Panc1 (cell line): ENCODE results near the gene SLC51B. TPM values are rescaled to one million over a fixed set of nuclear protein-coding genes. Genes with fewer than 3 reads are reported as not detected.

ENCODE experiments used
- ATAC-seq: fragments of 200-7000 bp; cut with Tn5 transposase; 2 replicates; pipeline ENCODE4 v1.9.1; 2020; ENCODE audit warnings: mild to moderate bottlenecking, moderate library complexity
- BruUV-seq: library from RNA; stranded (reverse); fragments of 400-500 nt; replicated peaks from 2 replicates; lab custom pipeline; 2021; lab: Mats Ljungman, UMichigan
- CTCF ChIA-PET: fragments of 300-600 bp; sonication (Branson Sonifier 250); formaldehyde crosslinking; loops from one replicate; lab custom pipeline; 2022; ENCODE audit warnings: antibody characterized with exemption; lab: Charles Lee
- POLR2A ChIA-PET: fragments of 300-600 bp; sonication (Branson Sonifier 250); formaldehyde crosslinking; loops from one replicate; lab custom pipeline; 2022; ENCODE audit warnings: antibody characterized with exemption; lab: Charles Lee
- DNase-seq: peaks from one replicate; pipeline ENCODE4 v3.0.0-alpha.2; 2010; ENCODE audit warnings: low read depth, low spot score
- H3K27ac ChIP-seq: 2 replicates; pipeline ENCODE4 v1.5.1; 2011; ENCODE audit warnings: mild to moderate bottlenecking, low read length, inconsistent platforms
- H3K27me3 ChIP-seq: fragments of 200-500 bp; sonication (Bioruptor generic); 2 replicates; pipeline ENCODE4 v1.6.0; 2014; ENCODE audit warnings: low read length, inconsistent platforms; ENCODE audit not compliant: control insufficient read depth, insufficient read depth
- H3K36me3 ChIP-seq: fragments of 200-500 bp; sonication (Bioruptor generic); 2 replicates; pipeline ENCODE4 v1.5.1; 2014; ENCODE audit warnings: inconsistent platforms, mild to moderate bottlenecking, low read length, moderate library complexity; ENCODE audit not compliant: control insufficient read depth, insufficient read depth
- H3K4me1 ChIP-seq: 2 replicates; pipeline ENCODE4 v1.5.1; 2011; ENCODE audit warnings: inconsistent platforms, mild to moderate bottlenecking, low read length, moderate library complexity; ENCODE audit not compliant: control insufficient read depth, insufficient read depth
- H3K4me3 ChIP-seq, 2 experiments: 2 replicates each; pipeline ENCODE4 v1.5.1; 2011 to 2012; ENCODE audit warnings: low read depth in 2 of 2, low read length in 2 of 2, mild to moderate bottlenecking in 2 of 2, inconsistent platforms in 1 of 2, moderate library complexity in 1 of 2
- H3K9me3 ChIP-seq: fragments of 200-500 bp; sonication (Bioruptor generic); 2 replicates; pipeline ENCODE4 v1.5.1; 2014; ENCODE audit warnings: low read depth, mild to moderate bottlenecking, inconsistent platforms, low read length, moderate library complexity; ENCODE audit not compliant: control insufficient read depth, insufficient read depth
- CTCF ChIP-seq: fragments of 450-650 bp; IDR thresholded peaks from 2 replicates; pipeline ENCODE4 v1.5.1; 2017; ENCODE audit warnings: mild to moderate bottlenecking
- POLR2AphosphoS5 ChIP-seq: IDR thresholded peaks from 2 replicates; pipeline ENCODE4 v1.6.1; 2012; ENCODE audit warnings: mild to moderate bottlenecking, low read depth, low read length, moderate library complexity
- REST ChIP-seq, 2 experiments: IDR thresholded peaks; 2 replicates each; pipeline ENCODE4 v1.6.1; 2011 to 2012; ENCODE audit warnings: low read depth in 2 of 2, control low read depth in 1 of 2, low read length in 1 of 2, mild to moderate bottlenecking in 1 of 2, moderate library complexity in 1 of 2; ENCODE audit not compliant: insufficient read depth in 1 of 2
- SIN3A ChIP-seq: IDR thresholded peaks from 2 replicates; pipeline ENCODE4 v1.6.1; 2012; ENCODE audit warnings: low read depth, mild to moderate bottlenecking, low read length, moderate library complexity, borderline replicate concordance; ENCODE audit not compliant: insufficient read depth
- TCF7L2 ChIP-seq: IDR thresholded peaks from 2 replicates; pipeline ENCODE4 v1.6.1; 2011; ENCODE audit warnings: mild to moderate bottlenecking, low read depth, low read length, inconsistent platforms
- in situ Hi-C: cut with HindIII; loops from 2 replicates; pipeline ENCODE4 v1.10.0; 2016; ENCODE audit warnings: low sequenced_read_pairs, low pct_unique_long_range_greater_than_20kb
- intact Hi-C: fragments of 100-400 bp; cut with micrococcal nuclease; formaldehyde crosslinking; loops from one replicate; pipeline ENCODE4 v1.10.0; 2022; ENCODE audit not compliant: unreplicated experiment
- total RNA-seq: library from RNA; stranded (reverse); gene quantifications from one replicate; pipeline ENCODE4 v1.2.1, GENCODE V29; 2021; ENCODE audit not compliant: unreplicated experiment

SLC51B gene
- total RNA-seq, 1 experiment from 2014 or later: 0.51 TPM

GRCh38 chr15:65057549-65057940 lies 12.4 kb downstream of the SLC51B start:
- intact Hi-C loops: no loop called here
- CTCF ChIA-PET: no interaction called here
- H3K4me1 ChIP-seq: 0 out of 2 replicates have a peak, but pooled peaks cover 5% of the 10 kb centered on the region

More at GRCh38 chr15:65057549-65057940, 12.4 kb downstream of the SLC51B start:
- no peak for TF ChIP-seq SIN3A
- TF ChIP-seq TCF7L2: no peak
- no peak for TF ChIP-seq POLR2AphosphoS5
- TF ChIP-seq REST (IDR thresholded peaks at IDR 0.05; ENCODE audit: insufficient read depth in 1 of 2, low read depth in 2 of 2, low read length in 1 of 2): no peak
- no peak for TF ChIP-seq CTCF
- POLR2A ChIA-PET: no interaction called here
- in situ Hi-C loops: no loop called here
- Histone ChIP-seq H3K36me3 (no peaks in the 10 kb centered on the region), H3K27me3 (no peaks in the 10 kb centered on the region), H3K4me3 (no peak overlapping the region), H3K27ac (no peak overlapping the region), H3K9me3 (no peaks in the 10 kb centered on the region)
- ATAC-seq (no peak; the same call in 1 of the 2 replicates), DNase-seq (no peak)
- BruUV-seq: no TSS peak
